Uterus (tissue), 4 donors: ENCODE measurements around the gene NOX3. TPM values are rescaled to one million over a fixed set of nuclear protein-coding genes. Genes with fewer than 3 reads are reported as not detected.

Experiments used
- DNase-seq, 2 donors: peaks; one replicate each; pipeline ENCODE4 v3.0.0-alpha.2; 2019 to 2020
- H3K27ac ChIP-seq, 2 donors: fragments of 200-600 bp; sonication (generic); 1 replicate in 1 of 2; 2 replicates in 1 of 2; pipeline ENCODE4 v1.5.1; 2016 to 2018
- H3K27me3 ChIP-seq, 2 donors: fragments of 200-600 bp; sonication (generic); one replicate each; pipeline ENCODE4 v1.5.1; 2018 to 2019; ENCODE audit warnings: control low read depth in 1 of 2
- H3K36me3 ChIP-seq, 2 donors: fragments of 200-600 bp; sonication (generic); one replicate each; pipeline ENCODE4 v1.5.1; 2019; ENCODE audit warnings: control low read depth in 1 of 2
- H3K4me1 ChIP-seq, 2 donors: fragments of 200-600 bp; sonication (generic); one replicate each; pipeline ENCODE4 v1.5.1; 2018 to 2019; ENCODE audit warnings: control low read depth in 1 of 2
- H3K4me3 ChIP-seq, 2 donors: fragments of 200-600 bp; sonication (generic); 1 replicate in 1 of 2; 2 replicates in 1 of 2; pipeline ENCODE4 v1.5.1; 2018 to 2019; ENCODE audit warnings: mild to moderate bottlenecking in 1 of 2
- H3K9me3 ChIP-seq, 2 donors: fragments of 200-600 bp; sonication (generic); one replicate each; pipeline ENCODE4 v1.5.1; 2019; ENCODE audit warnings: control low read depth in 1 of 2
- CTCF ChIP-seq, 4 experiments: fragments of 200-600 bp in 2 of 4; fragments of 450-650 bp in 2 of 4; sonication (generic) in 2 of 4; IDR thresholded peaks; one replicate each; pipeline ENCODE4 v1.5.1; 2016 to 2019; ENCODE audit warnings: antibody characterized with exemption in 4 of 4, mild to moderate bottlenecking in 2 of 4, moderate library complexity in 1 of 4
- POLR2A ChIP-seq, 2 donors: fragments of 450-650 bp; IDR thresholded peaks; one replicate each; pipeline ENCODE4 v1.6.1; 2016; ENCODE audit warnings: antibody characterized with exemption in 2 of 2, mild to moderate bottlenecking in 1 of 2, moderate library complexity in 1 of 2
- intact Hi-C: fragments of 100-400 bp; cut with DNase I; formaldehyde crosslinking; loops from one replicate; pipeline ENCODE4 v1.15.1; 2023; ENCODE audit warnings: low total_unique reads
- total RNA-seq, 4 donors: library from RNA; depleted of rRNA in 3 of 4; stranded (reverse); fragments of >200 nt in 3 of 4; gene quantifications; one replicate each; pipeline versions ENCODE4 v1.1.0 to v1.2.4, GENCODE V29; 2014 to 2023
- donor health status: DM: yes; HTN: yes; CAD: no.

Gene NOX3
- total RNA-seq, 4 donors from 2014 or later = not detected

- TF ChIP-seq POLR2A (IDR thresholded peaks at IDR 0.05) = no peak
- no peak for TF ChIP-seq CTCF (IDR thresholded peaks at IDR 0.05)
- H3K4me3 ChIP-seq = no peak overlapping the region
- H3K9me3 ChIP-seq = no peaks in the 10 kb centered on the region
- H3K27ac ChIP-seq = no peak overlapping the region
- intact Hi-C loops = no loop called here
- no peaks in the 10 kb centered on the region for H3K36me3 ChIP-seq
- H3K4me1 ChIP-seq = no peaks in the 10 kb centered on the region
- DNase-seq = no peak
- H3K27me3 ChIP-seq = no peaks in the 10 kb centered on the region
These were observed 15.1 kb downstream of the NOX3 start for GRCh38 chr6:155440398-155441111.

GRCh38 chr6:155439376-155439775 is 16.3 kb downstream of the NOX3 start:
- Histone ChIP-seq H3K27ac (no peak overlapping the region), H3K4me3 (no peak overlapping the region), H3K4me1 (no peaks in the 10 kb centered on the region), H3K27me3 (no peaks in the 10 kb centered on the region), H3K9me3 (no peaks in the 10 kb centered on the region), H3K36me3 (no peaks in the 10 kb centered on the region)
- DNase-seq = no peak
- intact Hi-C loops = no loop called here
- TF ChIP-seq CTCF (IDR thresholded peaks at IDR 0.05) (no peak), POLR2A (IDR thresholded peaks at IDR 0.05) (no peak)

- no peak overlapping the region for H3K4me3 ChIP-seq
- H3K36me3 ChIP-seq = no peaks in the 10 kb centered on the region
- no peaks in the 10 kb centered on the region for H3K27me3 ChIP-seq
- no peaks in the 10 kb centered on the region for H3K9me3 ChIP-seq
- intact Hi-C loops = no loop called here
- no peak for DNase-seq
- TF ChIP-seq CTCF (IDR thresholded peaks at IDR 0.05) = no peak
- TF ChIP-seq POLR2A (IDR thresholded peaks at IDR 0.05) = no peak
- H3K4me1 ChIP-seq = no peaks in the 10 kb centered on the region
- H3K27ac ChIP-seq = no peak overlapping the region
These were observed 18.5 kb downstream of the NOX3 start for GRCh38 chr6:155436981-155437749.

- H3K9me3 ChIP-seq = no peaks in the 10 kb centered on the region
- H3K27ac ChIP-seq = no peak overlapping the region
- no peaks in the 10 kb centered on the region for H3K4me1 ChIP-seq
- no peaks in the 10 kb centered on the region for H3K36me3 ChIP-seq
- intact Hi-C loops = no loop called here
- DNase-seq = no peak
- no peak for TF ChIP-seq POLR2A (IDR thresholded peaks at IDR 0.05)
- TF ChIP-seq CTCF (IDR thresholded peaks at IDR 0.05) = no peak
- no peaks in the 10 kb centered on the region for H3K27me3 ChIP-seq
- H3K4me3 ChIP-seq = no peak overlapping the region
These were observed 20.7 kb downstream of the NOX3 start for GRCh38 chr6:155434829-155435423.

GRCh38 chr6:155434096-155434495 is 21.5 kb downstream of the NOX3 start:
- no peaks in the 10 kb centered on the region for H3K4me1 ChIP-seq
- DNase-seq = no peak
- H3K36me3 ChIP-seq = no peaks in the 10 kb centered on the region
- no peaks in the 10 kb centered on the region for H3K9me3 ChIP-seq
- no peak overlapping the region for H3K27ac ChIP-seq
- H3K4me3 ChIP-seq = no peak overlapping the region
- intact Hi-C loops = no loop called here
- TF ChIP-seq POLR2A (IDR thresholded peaks at IDR 0.05) = no peak
- TF ChIP-seq CTCF (IDR thresholded peaks at IDR 0.05) = no peak
- H3K27me3 ChIP-seq = no peaks in the 10 kb centered on the region
